HG03460 (cell line): Measurements from ENCODE around the gene SKAP1.

Experiments used
- ATAC-seq: cut with Tn5 transposase; IDR thresholded peaks from one replicate; pipeline ENCODE4 v1.9.1; 2021; ENCODE audit not compliant: unreplicated experiment

SKAP1 gene

DNA sequence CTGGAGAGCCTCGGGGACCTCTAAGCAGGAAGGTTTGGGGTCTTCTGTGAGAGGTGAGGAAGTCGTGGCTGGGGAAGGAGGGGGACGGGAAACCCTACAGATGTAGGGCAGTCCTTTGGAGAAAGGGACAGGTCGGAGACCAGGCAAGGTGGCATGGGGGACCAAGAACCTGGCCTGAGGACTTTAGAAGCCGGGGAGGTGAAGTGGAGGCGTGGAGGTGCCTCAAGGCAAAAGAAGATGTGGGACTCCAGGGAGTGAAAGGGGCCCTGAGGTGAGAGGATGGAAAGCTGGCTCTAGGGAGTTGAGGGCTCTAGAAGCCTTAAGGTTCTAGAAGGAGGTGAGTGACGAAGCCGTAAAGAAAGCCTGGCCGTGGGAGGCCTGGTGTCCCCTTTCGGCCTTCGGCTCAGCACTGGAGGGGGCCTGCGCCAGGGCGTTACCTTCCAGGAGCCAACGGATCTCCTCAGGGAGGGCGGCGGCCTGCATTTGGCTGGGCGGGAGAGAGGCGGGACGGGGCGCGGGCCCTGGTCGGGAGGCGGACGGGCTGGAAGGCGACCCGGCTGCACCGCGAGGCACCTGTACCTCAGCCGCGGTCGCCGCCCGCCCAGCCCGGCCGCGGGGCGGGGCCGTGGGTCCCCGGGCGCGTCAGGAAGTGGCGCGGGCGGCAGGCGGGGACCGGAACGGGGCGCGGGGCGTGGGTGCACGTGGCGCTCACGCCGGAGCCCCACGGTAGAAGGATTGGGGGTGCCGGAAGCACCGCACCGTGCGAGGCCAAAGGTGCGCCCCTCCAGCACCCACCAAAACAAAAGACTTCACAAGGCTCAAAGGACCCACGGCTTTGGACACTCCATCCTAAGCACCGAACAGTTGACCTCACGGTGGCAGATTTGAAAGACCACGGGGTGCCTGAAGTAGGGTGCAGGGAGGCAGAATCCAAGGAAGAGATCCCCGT lies at the start of gene SKAP1:
TSS of gene SKAP1 (minus strand) at position 577 of the 949 bp plus-strand sequence.
- ATAC-seq: peak; percentile 45

- no peak for ATAC-seq
Observed at GRCh38 chr17:48479014-48479402, 49.0 kb upstream of the SKAP1 start.

DNA sequence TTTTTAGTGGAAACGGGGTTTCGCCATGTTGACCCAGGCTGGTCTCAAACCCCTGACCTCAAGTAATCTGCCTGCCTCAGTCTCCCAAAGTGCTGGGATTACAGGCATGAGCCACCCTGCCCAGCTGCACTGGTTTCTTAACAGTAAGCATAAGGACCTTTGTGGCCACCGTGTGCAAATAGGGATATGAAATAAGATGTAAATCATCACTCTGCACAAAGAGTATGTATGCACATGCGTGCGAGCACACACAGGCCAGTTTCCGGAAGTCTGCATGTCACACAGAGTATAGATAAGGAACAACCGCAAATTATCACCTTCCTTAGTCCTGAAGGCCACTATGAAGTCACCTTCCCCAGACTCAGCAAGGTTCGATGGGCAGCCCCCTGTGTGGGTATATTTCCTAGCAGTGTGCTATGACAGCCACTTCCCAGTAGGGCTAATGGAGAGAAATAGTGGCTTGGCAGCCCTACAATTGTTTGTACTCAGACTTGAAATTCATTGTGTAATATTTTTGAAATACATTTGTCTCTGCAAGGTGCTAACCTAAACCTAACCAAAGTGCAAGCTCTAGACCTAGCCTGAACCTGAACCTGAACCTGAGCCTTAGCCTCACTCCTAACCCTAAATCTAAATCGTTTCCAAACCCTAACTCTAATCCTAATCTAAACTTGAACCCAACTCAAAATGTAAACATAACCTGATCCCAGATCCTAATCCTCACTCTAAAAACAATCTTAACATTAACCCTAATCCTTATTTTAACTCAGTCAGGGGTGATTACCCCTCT lies 48.4 kb upstream of the SKAP1 start:
- peak; percentile 87 for ATAC-seq

DNA sequence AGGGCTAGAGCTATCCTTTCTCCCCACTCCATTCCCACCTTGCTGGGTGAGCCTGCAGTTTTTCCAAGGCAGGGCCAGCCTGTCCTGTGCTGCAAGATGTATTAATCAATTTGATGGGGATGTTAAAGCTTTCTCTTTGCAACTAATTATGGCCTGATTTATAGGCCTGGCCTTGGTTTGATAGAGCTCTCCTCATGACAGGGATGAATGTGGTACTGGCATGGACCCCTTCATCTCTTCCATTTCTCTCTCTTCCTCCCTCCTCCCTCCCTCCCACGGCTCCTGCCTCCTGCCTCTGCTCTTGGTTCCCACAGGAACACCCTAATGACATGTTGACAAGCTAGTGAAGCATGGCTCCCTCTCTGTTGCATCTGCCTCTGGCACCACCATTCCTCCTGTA lies 47.2 kb upstream of the SKAP1 start:
- ATAC-seq: no peak

DNA sequence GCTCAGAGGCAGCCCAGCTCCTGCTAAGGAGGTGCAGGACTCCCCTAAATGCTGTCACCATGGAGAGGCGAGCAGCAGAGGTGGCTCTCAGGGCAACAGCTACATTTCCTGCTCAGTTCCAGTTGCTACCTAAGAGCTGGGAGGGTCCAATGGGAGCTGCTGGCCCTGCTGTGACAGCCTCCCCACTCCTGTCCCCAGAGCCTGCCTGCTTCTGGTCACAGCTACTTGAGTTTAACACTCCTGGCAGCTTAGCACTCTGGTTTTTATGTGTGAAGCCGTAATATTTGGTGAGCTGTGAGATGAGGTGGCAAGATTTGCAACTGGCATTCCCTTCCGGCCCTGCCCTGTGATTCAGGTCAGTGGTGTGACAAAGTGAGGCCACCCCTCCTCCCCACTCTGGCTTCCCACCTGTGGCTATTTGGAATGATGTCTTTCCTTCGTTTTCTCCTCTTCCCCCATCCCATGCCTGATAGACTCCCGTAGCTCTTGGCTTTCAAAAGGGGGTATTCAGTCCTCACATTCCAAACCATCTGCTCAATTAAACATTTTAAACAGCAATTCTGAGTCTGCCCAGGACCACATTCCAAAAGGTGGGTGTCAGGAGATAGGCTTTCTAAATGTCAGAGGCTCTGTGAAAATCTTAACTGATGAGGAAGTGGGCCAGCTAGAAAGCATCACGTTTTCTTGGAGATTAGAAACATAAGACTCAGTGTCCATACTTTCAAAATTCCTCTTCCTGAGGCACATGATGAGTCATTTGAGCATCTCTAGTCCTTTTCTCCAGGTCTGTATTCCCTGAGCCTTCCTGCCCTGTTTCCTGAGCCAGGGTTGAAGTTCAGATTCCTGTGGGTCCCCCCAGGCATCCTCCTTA lies 42.6 kb upstream of the SKAP1 start:
- no peak for ATAC-seq

DNA sequence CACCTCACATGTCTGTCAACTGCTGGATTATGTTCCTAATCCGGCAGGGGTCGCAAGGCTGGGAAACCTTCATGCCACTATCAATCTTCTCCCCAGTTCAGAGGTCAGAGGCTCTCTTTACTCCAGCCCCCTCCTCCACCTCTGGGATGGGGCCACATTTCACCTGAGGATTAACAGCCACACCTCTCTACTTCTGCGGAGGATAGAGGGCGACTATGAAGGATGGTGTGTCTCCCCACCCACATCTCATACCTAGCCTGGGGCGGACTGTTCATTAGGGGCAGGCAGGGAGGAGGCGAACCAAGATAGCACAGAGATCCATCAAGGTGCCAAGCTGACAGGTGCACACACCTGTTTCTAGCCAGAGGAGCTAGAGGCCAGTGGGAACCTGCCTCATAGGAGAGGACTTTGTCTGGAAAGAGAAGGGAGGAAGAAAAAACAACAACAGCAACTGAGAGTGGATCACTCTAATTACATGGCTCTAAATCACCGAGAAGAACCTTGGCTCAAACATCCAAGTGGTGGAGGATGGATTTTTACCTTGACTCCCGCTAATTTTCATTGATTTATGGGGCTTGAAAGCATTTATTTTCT lies 41.9 kb upstream of the SKAP1 start:
- ATAC-seq: no peak

DNA sequence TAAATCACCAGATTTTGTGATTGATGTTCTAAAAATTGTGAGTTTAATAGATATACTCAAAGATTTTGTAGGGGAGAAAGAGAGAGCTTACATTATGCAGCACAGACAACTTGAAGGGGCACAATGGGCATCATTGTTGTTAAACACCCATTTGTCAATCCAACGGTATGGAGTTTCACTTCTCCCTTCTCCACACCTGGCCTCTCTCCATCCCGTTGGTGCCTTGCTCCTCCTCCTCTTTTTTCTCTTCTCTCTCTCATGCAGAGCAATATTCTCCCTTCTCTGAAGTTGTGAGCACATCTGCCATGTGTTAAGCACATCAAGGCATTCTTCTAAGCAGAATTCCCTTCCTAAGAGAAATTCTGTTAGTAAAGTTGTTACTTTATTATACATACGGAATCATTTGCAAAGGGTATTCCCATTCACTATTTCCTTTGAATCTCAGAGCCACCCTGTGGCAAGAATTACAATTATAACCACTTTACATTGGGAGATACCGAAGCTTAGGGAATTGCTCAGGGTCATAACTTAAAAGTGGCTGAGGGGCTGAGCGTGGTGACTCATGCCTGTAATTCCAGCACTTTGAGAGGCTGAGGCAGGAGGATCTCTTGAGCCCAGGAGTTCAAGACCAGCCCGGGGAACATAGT lies 40.5 kb upstream of the SKAP1 start:
- ATAC-seq: no peak

- ATAC-seq: no peak
Observed at GRCh38 chr17:48469227-48469626, 39.2 kb upstream of the SKAP1 start.

DNA sequence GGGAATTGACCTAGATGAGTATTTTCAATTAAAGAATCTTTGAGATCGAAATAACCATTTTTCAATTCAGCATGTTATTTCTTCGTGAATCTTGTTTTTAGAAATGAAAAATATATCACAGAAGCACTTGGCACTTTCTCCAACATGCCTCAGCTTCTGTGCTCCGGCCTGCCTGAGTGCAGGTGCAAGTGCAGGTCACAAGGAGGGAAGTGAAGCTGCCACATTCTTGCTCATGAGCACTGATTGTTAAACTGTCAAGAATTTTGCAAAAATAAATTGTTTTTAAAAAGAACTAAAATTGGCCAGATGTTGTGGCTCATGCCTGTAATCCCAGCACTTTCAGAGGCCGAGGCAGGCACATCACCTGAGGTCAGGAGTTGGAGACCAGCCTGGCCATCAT lies 38.3 kb upstream of the SKAP1 start:
- ATAC-seq: no peak

DNA sequence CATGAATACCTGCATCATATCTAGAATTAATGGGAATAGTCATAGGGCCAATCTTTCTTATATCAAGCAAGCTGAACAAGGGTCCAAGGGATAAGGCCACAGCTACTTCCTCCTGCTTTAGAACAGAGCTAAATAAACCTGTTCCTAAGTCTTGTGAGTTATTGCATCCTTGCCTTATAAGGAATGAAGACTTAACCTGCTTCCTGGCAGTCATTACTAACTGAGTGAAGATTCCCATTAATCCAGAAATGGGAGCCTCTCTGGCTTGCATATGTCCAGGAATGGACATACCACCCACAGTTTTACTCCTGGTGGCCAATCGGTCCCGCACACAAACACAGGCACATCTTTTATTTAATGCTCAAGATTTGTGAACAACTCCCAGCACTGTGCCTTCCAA lies 35.9 kb upstream of the SKAP1 start:
- no peak for ATAC-seq

- ATAC-seq: no peak
Observed at GRCh38 chr17:48463526-48463925, 33.5 kb upstream of the SKAP1 start.

GRCh38 chr17:48462946-48463345 lies 32.9 kb upstream of the SKAP1 start:
- ATAC-seq: no peak

DNA sequence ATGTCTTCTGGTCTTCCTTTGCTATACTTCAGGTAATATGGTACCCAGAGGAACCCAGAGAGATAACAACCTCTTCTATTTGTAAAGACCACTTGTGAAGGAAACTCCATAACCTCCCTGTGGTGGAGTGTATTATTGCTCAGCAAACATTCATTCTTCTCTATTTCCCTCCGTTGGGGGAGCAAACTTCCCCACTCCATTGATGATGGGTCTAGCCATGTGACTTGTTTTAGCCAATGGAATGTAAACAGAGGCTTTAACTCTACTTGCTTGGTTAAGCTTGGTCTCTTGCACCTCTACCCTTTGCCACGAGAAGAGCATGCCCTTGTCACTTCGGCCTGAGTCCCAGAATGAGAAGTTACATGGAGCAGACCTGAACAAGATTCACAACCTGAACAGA lies 30.0 kb upstream of the SKAP1 start:
- ATAC-seq: no peak

- ATAC-seq: no peak
Observed at GRCh38 chr17:48459070-48459844, 29.2 kb upstream of the SKAP1 start.

- no peak for ATAC-seq
Observed at GRCh38 chr17:48457080-48457836, 27.2 kb upstream of the SKAP1 start.

GRCh38 chr17:48456589-48456988 lies 26.6 kb upstream of the SKAP1 start:
- no peak for ATAC-seq

DNA sequence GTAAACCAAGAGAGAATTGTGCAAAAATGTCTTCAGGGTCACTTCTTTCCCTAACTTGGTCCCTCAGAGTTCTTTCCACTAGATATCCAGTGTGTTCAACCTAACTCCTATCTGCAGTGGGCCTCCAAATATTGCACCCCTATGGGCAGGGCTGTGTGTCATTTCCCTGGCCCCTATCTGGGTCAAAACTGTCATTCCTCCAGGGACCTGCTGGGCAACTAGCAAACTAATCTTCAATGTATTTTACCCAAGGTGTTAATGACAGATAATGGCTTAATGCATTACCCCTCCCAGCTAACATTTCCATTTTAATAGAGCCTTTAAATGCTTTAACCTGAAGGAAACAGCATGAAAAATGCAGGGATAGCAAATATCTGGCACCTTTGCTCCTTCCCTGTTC lies 25.8 kb upstream of the SKAP1 start:
- no peak for ATAC-seq

DNA sequence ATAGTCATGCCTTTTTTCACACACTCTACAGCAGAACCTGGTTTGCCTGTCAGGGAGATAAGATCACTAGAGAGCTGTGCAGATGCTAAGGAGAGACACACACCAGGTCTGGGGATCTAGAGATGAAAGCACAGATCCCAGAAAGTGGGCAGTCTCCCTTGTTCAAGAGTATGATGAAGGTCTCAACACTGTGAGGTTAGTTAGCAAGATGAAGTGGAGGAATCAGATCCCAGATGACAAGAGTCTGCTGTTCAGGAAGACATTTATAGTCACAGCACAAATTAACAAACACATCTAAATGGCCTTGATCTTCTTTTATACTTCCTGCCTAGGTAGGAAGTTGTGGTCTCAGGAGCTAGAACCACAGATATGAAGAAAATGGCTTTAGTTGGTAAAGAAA lies 23.4 kb upstream of the SKAP1 start:
- no peak for ATAC-seq

DNA sequence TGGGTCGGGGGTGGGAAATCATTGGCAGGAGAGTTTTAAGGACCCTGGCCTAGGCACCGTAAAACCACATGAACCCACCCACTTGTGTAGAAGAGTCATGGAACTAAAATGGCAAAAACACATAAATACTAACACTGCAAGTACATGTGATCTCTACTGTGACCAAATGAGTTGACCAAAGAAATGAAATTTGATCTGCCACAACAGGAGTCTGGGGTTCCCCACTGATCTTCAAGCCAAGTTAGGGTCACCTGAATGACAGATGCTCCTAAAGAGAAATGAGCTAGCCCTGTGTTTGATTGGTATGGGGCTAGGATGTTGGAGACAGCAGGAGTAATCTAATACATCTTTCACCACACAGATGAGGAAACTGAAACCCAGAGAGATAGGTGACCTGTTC lies 21.5 kb upstream of the SKAP1 start:
- no peak for ATAC-seq
